Mammary epithelial cell (primary cell): ENCODE results near the gene BCR.

Experiments
- CTCF ChIP-seq, 2 donors: IDR thresholded peaks in 1 of 2; conservative IDR thresholded peaks in 1 of 2; 2 replicates each; pipeline ENCODE4 v1.5.1; 2011 to 2012; ENCODE audit warnings: inconsistent platforms in 2 of 2, low read length in 2 of 2, mild to moderate bottlenecking in 2 of 2, control low read depth in 1 of 2, low read depth in 1 of 2; ENCODE audit not compliant: insufficient read depth in 1 of 2; ENCODE audit errors: extremely low read depth in 1 of 2
- EZH2 ChIP-seq: IDR thresholded peaks from 2 replicates; pipeline ENCODE4 v1.6.1; 2012; ENCODE audit warnings: low read length, inconsistent platforms, borderline replicate concordance

GRCh38 chr22:23219317-23219716 is 39.0 kb downstream of the BCR start:
- TF ChIP-seq CTCF (conservative IDR thresholded peaks at IDR 0.05 in 1 of 2, IDR thresholded peaks at IDR 0.05 in 1 of 2; ENCODE audit: extremely low read depth in 1 of 2, insufficient read depth in 1 of 2, low read depth in 1 of 2, low read length in 2 of 2) (no peak), EZH2 (no peak)
